ENCODE measurements around the gene CSAD.
"Not testable (repeated sequence)": the region's sequence is repeated elsewhere in the genome, so short reads cannot be mapped to it uniquely, and the experiment has no call there.

CSAD gene

GRCh38 chr12:53143355-53143754, 37.4 kb downstream of the CSAD start:
- no peak for DNase-seq (ENCODE audit: low spot score)

GRCh38 chr12:53133722-53134121, 47.0 kb downstream of the CSAD start:
- no peak for DNase-seq (ENCODE audit: low spot score)

GRCh38 chr12:53131844-53132243, 48.9 kb downstream of the CSAD start:
- DNase-seq (ENCODE audit: low spot score) = no peak

- DNase-seq (ENCODE audit: low spot score) = no peak
Measured at GRCh38 chr12:53128780-53129569, 51.8 kb downstream of the CSAD start.

- no peak for DNase-seq (ENCODE audit: low spot score)
Measured at GRCh38 chr12:53127169-53127568, 53.6 kb downstream of the CSAD start.

GRCh38 chr12:53124352-53124723, 56.4 kb downstream of the CSAD start:
- no peak for DNase-seq (ENCODE audit: low spot score)

GRCh38 chr12:53123578-53124351, 57.0 kb downstream of the CSAD start:
- no peak for DNase-seq (ENCODE audit: low spot score)

- DNase-seq (ENCODE audit: low spot score) = no peak
Measured at GRCh38 chr12:53122961-53123468, 57.7 kb downstream of the CSAD start.

- DNase-seq (ENCODE audit: low spot score) = no peak
Measured at GRCh38 chr12:53120685-53121525, 59.8 kb downstream of the CSAD start.

GRCh38 chr12:53118751-53119300, 61.9 kb downstream of the CSAD start:
- no peak for DNase-seq (ENCODE audit: low spot score)

- no peak for DNase-seq (ENCODE audit: low spot score)
Measured at GRCh38 chr12:53115891-53116648, 64.7 kb downstream of the CSAD start.

- no peak for DNase-seq (ENCODE audit: low spot score)
Measured at GRCh38 chr12:53115112-53115890, 65.4 kb downstream of the CSAD start.

- no peak for DNase-seq (ENCODE audit: low spot score)
Measured at GRCh38 chr12:53113951-53114350, 66.8 kb downstream of the CSAD start.

GRCh38 chr12:53113136-53113705, 67.5 kb downstream of the CSAD start:
- DNase-seq (ENCODE audit: low spot score) = no peak

GRCh38 chr12:53112431-53112830, 68.3 kb downstream of the CSAD start:
- DNase-seq (ENCODE audit: low spot score) = not testable (repeated sequence)

Data from CD4-positive, alpha-beta T cell treated with Interleukin-2 at 100 ng/mL for 4 hours (primary cell).